ENCODE results near the gene TRHDE.

TRHDE gene

DNA sequence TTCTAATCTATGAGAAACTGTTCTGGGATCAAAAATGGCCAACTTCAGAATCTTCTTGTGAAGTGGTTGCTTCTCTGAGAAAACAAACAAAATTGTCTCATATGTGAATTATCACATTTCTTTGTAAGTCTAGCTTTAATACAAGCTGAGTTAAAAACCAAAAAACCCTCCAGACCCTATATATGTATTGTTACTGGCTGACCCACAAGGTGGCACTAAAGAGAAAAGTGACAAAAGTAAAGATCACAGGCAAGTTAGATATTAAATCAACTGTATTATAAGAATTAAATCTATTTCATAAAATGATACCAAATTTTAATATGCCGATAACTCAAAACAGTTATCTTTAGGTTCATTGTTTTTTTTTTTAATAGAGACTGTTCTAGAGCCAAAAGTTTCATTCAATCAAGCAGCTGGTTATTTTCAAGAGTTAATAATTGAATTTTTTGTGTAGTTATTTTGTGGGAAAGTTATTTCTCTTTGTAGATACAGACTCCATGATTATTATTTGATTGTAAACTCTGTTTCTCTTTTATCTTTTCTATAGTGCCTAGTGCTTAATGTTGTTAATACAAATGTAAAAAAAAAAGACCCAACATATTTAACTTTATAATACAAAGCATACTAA, 7.5 kb upstream of the TRHDE start:
- DNase-seq (ENCODE audit: low read depth), result peak; percentile 77
- Histone ChIP-seq H3K4me1 (ENCODE audit: control insufficient read depth, insufficient read depth, low read length) (no peaks in the 10 kb centered on the region), H3K9me3 (ENCODE audit: control insufficient read depth, low read length) (no peaks in the 10 kb centered on the region)

DNA sequence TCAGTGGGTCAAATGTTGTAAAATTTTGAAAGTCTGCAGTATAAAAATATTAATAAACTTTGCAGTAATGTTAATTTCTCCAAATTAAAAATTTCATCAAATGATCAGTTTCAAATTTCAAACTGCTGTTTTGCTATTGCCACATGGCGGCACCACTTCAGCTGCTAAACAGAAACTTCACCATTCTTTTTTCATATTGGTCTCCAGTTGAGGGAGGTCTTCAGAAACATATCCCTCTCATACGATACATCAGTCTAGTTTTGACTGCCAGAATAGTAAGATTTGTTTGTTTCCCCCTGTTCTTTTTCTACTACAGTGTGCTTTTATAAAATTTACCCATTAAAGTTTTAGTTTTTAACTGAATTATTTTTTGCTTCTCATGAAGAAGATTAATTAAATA, 4.2 kb upstream of the TRHDE start:
- peaks cover 3% of the 10 kb centered on the region for H3K27me3 ChIP-seq (replicated peaks; ENCODE audit: control insufficient read depth, insufficient read depth, low read length)
- H3K9me3 ChIP-seq (ENCODE audit: control insufficient read depth, low read length), result no peaks in the 10 kb centered on the region
- H3K36me3 ChIP-seq (ENCODE audit: control insufficient read depth, insufficient read depth, low read length, severe bottlenecking), result peaks cover 4% of the 10 kb centered on the region
- no peak overlapping the region for H3K4me3 ChIP-seq (ENCODE audit: low read length)
- no peaks in the 10 kb centered on the region for H3K4me1 ChIP-seq (ENCODE audit: control insufficient read depth, insufficient read depth, low read length)
- H3K9ac ChIP-seq (ENCODE audit: low read length), result no peak overlapping the region
- DNase-seq (ENCODE audit: low read depth), result peak; percentile 44

More for the DNA sequence above, 7.5 kb upstream of the TRHDE start:
- no peak overlapping the region for H3K9ac ChIP-seq (ENCODE audit: low read length)
- no peak overlapping the region for H3K4me3 ChIP-seq (ENCODE audit: low read length)
- H3K36me3 ChIP-seq (ENCODE audit: control insufficient read depth, insufficient read depth, low read length, severe bottlenecking), result peaks cover 13% of the 10 kb centered on the region
- H3K27me3 ChIP-seq (replicated peaks; ENCODE audit: control insufficient read depth, insufficient read depth, low read length), result no peaks in the 10 kb centered on the region

DNA sequence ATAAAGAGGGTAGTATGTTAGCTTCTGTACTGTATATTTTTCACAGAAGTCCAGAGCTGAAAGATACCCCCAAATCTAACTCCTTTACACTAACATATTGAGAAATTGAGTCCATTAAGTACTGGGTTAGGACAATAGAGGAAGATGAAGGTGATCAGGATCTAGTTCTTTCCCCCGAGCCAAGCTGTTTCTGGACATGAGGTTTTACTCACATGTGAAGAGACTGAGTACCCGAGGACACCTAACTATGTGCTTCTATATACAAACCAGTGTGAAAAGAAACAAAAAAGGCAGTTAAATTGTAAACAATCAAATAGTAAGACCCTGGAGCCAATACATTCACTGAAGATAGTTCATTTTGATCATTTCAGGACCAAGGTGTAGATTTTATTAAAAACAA, 3.8 kb upstream of the TRHDE start:
- H3K9me3 ChIP-seq (ENCODE audit: control insufficient read depth, low read length), result no peaks in the 10 kb centered on the region
- H3K27me3 ChIP-seq (replicated peaks; ENCODE audit: control insufficient read depth, insufficient read depth, low read length), result peaks cover 5% of the 10 kb centered on the region
- peaks cover 3% of the 10 kb centered on the region for H3K36me3 ChIP-seq (ENCODE audit: control insufficient read depth, insufficient read depth, low read length, severe bottlenecking)
- H3K4me3 ChIP-seq (ENCODE audit: low read length), result no peak overlapping the region
- no peak overlapping the region for H3K9ac ChIP-seq (ENCODE audit: low read length)
- no peak for DNase-seq (ENCODE audit: low read depth)
- H3K4me1 ChIP-seq (ENCODE audit: control insufficient read depth, insufficient read depth, low read length), result no peaks in the 10 kb centered on the region

DNA sequence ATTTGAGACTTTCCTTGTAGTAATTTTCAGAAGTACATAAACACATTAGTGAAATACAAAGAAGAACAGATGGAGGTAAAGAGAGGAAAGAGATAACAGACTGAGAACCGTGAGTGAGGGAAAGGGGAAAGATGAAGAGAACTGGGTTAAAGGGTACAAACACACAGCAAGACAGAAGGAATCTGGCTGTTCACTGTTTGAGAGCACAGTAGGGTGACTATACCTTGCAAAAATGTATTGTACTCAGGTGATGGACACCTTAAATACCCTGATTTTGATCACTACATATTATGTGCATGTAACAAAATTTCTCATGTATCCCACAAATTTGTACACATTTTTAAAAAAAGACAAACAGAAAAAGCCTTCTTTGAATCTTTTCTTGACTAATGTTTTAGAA, 2.7 kb upstream of the TRHDE start:
- Histone ChIP-seq H3K9me3 (ENCODE audit: control insufficient read depth, low read length) (no peaks in the 10 kb centered on the region), H3K36me3 (ENCODE audit: control insufficient read depth, insufficient read depth, low read length, severe bottlenecking) (no peaks in the 10 kb centered on the region), H3K27me3 (replicated peaks; ENCODE audit: control insufficient read depth, insufficient read depth, low read length) (peaks cover 16% of the 10 kb centered on the region), H3K4me1 (ENCODE audit: control insufficient read depth, insufficient read depth, low read length) (peaks cover 6% of the 10 kb centered on the region), H3K9ac (ENCODE audit: low read length) (peak overlapping the region; percentile 88), H3K4me3 (ENCODE audit: low read length) (peak overlapping the region; percentile 93)
- DNase-seq (ENCODE audit: low read depth), result no peak

DNA sequence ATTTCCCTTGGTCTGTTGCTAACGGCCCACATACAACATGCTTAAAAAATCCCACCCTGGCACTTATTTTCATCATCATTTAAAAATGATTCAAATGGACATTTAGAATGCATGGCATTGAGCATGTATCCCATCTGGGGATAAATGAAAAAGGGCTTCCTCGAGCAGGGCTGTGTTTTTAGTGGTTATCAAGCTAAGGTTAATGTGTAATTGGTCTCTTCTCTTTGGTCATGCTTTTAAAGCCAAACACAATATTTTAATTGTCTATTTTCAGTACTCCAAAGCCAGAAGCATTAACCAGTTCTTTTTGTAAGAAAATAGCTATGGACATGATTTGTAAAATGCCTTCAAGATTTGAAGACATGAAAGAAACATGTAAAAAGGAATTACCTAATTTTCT, 1.9 kb upstream of the TRHDE start:
- H3K36me3 ChIP-seq (ENCODE audit: control insufficient read depth, insufficient read depth, low read length, severe bottlenecking), result no peaks in the 10 kb centered on the region
- H3K9me3 ChIP-seq (ENCODE audit: control insufficient read depth, low read length), result no peaks in the 10 kb centered on the region
- H3K27me3 ChIP-seq (replicated peaks; ENCODE audit: control insufficient read depth, insufficient read depth, low read length), result peaks cover 17% of the 10 kb centered on the region
- H3K4me3 ChIP-seq (ENCODE audit: low read length), result peak overlapping the region; percentile 93
- H3K9ac ChIP-seq (ENCODE audit: low read length), result peak overlapping the region; percentile 88
- DNase-seq (ENCODE audit: low read depth), result peak; percentile 37
- peaks cover 11% of the 10 kb centered on the region for H3K4me1 ChIP-seq (ENCODE audit: control insufficient read depth, insufficient read depth, low read length)

DNA sequence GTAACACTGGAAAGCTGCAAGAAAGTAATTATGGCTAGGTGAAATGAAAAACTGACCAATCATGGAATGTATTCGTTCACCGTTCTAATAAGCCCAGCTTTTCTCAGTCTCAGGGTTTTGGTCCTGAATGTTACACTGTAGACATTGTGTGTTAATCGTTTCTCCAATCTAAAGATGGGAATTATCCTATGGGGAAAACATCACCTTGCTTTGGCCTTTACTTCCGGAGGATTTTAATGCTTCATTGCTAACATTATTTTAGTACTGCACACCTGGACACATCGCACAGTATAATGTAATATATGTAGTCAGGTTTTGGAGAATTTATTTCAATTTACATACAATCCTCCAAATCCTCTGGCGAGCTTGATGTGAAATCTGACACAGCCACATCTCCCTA, 1.2 kb upstream of the TRHDE start:
- H3K9me3 ChIP-seq (ENCODE audit: control insufficient read depth, low read length), result no peaks in the 10 kb centered on the region
- peaks cover 17% of the 10 kb centered on the region for H3K27me3 ChIP-seq (replicated peaks; ENCODE audit: control insufficient read depth, insufficient read depth, low read length)
- peak overlapping the region; percentile 93 for H3K4me3 ChIP-seq (ENCODE audit: low read length)
- peaks cover 18% of the 10 kb centered on the region for H3K4me1 ChIP-seq (ENCODE audit: control insufficient read depth, insufficient read depth, low read length)
- peak; percentile 11 for DNase-seq (ENCODE audit: low read depth)
- peak overlapping the region; percentile 88 for H3K9ac ChIP-seq (ENCODE audit: low read length)
- no peaks in the 10 kb centered on the region for H3K36me3 ChIP-seq (ENCODE audit: control insufficient read depth, insufficient read depth, low read length, severe bottlenecking)

DNA sequence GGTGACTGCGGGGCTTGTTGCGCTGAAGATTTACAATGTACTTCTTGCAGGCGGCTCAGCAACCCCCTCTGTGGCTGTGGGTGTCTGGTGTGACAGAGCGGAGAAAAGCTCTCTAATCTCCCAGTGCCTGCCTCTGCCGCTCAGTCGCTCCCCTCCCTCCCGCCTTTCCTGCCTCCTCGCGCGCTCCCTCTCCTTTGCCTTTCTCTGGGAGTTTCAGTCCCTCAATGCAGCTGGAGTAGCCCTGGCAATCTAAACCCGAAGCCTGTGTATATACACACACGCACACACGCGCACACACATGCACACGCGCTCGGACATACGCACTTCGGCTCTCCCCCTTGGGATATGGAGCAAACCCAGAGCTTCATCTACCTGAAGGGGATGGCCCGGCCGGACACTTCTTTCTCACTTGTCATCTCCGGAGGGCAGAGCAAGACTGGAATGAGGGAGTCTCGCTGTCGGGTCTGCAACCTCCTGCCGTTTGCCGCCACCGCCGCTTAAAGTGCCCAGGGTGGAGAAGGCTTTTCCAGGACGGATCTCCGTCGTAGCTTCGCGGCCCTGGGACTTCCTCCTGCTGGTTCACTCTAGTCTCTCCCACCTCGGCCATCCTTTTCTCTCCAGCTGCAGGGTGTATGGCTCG, 599 bp upstream of the TRHDE start:
- H3K4me1 ChIP-seq (ENCODE audit: control insufficient read depth, insufficient read depth, low read length), result peaks cover 24% of the 10 kb centered on the region
- no peaks in the 10 kb centered on the region for H3K36me3 ChIP-seq (ENCODE audit: control insufficient read depth, insufficient read depth, low read length, severe bottlenecking)
- peaks cover 17% of the 10 kb centered on the region for H3K27me3 ChIP-seq (replicated peaks; ENCODE audit: control insufficient read depth, insufficient read depth, low read length)
- peak overlapping the region; percentile 88 for H3K9ac ChIP-seq (ENCODE audit: low read length)
- H3K9me3 ChIP-seq (ENCODE audit: control insufficient read depth, low read length), result no peaks in the 10 kb centered on the region
- DNase-seq (ENCODE audit: low read depth), result peak; percentile 77
- peak overlapping the region; percentile 93 for H3K4me3 ChIP-seq (ENCODE audit: low read length)

DNA sequence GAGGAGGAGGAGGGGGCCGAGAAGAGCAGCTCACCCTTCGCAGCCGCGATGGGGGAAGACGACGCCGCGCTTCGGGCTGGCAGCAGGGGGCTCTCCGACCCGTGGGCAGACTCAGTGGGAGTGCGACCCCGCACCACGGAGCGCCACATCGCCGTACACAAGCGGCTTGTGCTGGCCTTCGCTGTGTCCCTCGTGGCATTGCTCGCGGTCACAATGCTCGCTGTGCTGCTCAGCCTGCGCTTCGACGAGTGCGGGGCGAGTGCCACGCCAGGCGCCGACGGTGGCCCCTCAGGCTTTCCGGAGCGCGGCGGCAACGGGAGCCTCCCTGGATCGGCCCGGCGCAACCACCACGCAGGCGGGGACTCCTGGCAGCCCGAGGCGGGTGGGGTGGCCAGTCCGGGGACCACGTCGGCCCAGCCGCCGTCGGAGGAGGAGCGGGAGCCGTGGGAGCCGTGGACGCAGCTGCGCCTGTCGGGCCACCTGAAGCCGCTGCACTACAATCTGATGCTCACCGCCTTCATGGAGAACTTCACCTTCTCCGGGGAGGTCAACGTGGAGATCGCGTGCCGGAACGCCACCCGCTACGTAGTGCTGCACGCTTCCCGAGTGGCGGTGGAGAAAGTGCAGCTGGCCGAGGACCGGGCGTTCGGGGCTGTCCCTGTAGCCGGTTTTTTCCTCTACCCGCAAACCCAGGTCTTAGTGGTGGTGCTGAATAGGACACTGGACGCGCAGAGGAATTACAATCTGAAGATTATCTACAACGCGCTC, 745 bp downstream of the TRHDE start:
- Histone ChIP-seq H3K4me1 (ENCODE audit: control insufficient read depth, insufficient read depth, low read length) (peaks cover 31% of the 10 kb centered on the region), H3K27me3 (replicated peaks; ENCODE audit: control insufficient read depth, insufficient read depth, low read length) (peaks cover 17% of the 10 kb centered on the region), H3K36me3 (ENCODE audit: control insufficient read depth, insufficient read depth, low read length, severe bottlenecking) (no peaks in the 10 kb centered on the region), H3K4me3 (ENCODE audit: low read length) (peak overlapping the region; percentile 93), H3K9ac (ENCODE audit: low read length) (peak overlapping the region; percentile 88), H3K9me3 (ENCODE audit: control insufficient read depth, low read length) (no peaks in the 10 kb centered on the region)
- DNase-seq (ENCODE audit: low read depth), result peak; percentile 66

DNA sequence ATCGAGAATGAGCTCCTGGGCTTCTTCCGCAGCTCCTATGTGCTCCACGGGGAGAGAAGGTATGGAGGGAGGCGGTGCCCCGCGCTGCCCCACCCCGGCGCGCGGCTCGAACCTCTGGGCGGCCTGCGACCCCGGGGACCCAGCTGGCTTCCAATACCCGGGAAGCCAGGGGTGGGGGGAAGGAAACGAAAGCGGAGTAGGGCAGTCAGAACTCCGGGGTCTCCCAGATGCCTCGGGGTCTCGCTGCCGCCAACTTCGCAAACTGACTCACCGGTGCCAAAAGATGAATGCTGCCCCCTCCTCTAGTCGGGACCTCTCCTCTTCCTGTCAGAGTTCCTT, 1.3 kb downstream of the TRHDE start:
- H3K27me3 ChIP-seq (replicated peaks; ENCODE audit: control insufficient read depth, insufficient read depth, low read length), result peaks cover 17% of the 10 kb centered on the region

DNA sequence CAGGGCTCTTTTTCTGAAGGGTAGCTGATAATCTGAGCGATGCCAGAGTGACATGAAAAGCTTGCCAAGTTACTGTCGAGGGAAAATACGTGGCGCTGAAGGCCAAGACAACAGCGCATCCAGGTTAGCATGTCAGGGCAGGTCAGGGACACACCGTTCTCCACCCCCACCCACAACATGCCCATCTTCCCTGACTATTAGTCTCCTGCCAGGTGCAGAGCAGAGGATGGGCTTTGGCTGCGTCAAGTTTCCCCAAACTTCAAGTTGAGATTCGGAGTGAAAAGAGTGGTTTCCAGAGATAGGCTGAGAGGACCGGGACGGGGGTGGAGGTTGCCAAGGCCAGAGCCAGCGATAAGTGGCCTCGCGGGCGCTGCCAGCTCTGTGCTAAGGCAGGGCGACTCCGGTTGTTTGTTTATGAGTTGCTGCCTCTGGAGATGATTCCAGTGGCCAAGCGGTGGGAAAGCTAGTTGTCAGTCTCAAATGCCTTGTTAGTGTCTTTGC, 1.7 kb downstream of the TRHDE start:
- no peaks in the 10 kb centered on the region for H3K36me3 ChIP-seq (ENCODE audit: control insufficient read depth, insufficient read depth, low read length, severe bottlenecking)
- DNase-seq (ENCODE audit: low read depth), result no peak
- H3K4me3 ChIP-seq (ENCODE audit: low read length), result peak overlapping the region; percentile 93
- H3K27me3 ChIP-seq (replicated peaks; ENCODE audit: control insufficient read depth, insufficient read depth, low read length), result peaks cover 17% of the 10 kb centered on the region
- peak overlapping the region; percentile 88 for H3K9ac ChIP-seq (ENCODE audit: low read length)
- H3K9me3 ChIP-seq (ENCODE audit: control insufficient read depth, low read length), result no peaks in the 10 kb centered on the region
- peaks cover 31% of the 10 kb centered on the region for H3K4me1 ChIP-seq (ENCODE audit: control insufficient read depth, insufficient read depth, low read length)

More for the DNA sequence above, 1.3 kb downstream of the TRHDE start:
- Histone ChIP-seq H3K36me3 (ENCODE audit: control insufficient read depth, insufficient read depth, low read length, severe bottlenecking) (no peaks in the 10 kb centered on the region), H3K9me3 (ENCODE audit: control insufficient read depth, low read length) (no peaks in the 10 kb centered on the region), H3K9ac (ENCODE audit: low read length) (peak overlapping the region; percentile 88), H3K4me3 (ENCODE audit: low read length) (peak overlapping the region; percentile 93), H3K4me1 (ENCODE audit: control insufficient read depth, insufficient read depth, low read length) (peaks cover 31% of the 10 kb centered on the region)
- DNase-seq (ENCODE audit: low read depth), result no peak

DNA sequence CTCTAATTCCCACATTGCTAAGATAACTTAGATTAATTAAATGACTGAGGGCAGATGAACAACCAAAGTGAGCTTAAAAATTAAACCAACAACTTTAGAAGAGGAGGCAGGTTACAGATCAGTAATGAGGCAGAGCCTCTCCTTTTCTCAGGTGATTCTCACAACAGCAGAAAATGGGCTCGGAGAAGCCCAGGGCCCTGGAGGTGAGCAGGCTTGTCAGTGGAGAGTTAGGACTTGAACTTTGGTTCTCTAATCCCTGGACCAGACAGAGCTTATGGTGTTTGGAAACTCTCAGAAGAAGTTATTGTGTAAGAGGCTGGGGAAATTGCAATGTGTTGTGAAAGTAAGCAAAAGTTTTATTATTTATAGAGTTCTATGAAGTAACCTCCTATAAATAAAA, 2.8 kb downstream of the TRHDE start:
- peak; percentile 95 for DNase-seq (ENCODE audit: low read depth)
- Histone ChIP-seq H3K36me3 (ENCODE audit: control insufficient read depth, insufficient read depth, low read length, severe bottlenecking) (no peaks in the 10 kb centered on the region), H3K9ac (ENCODE audit: low read length) (peak overlapping the region; percentile 88), H3K9me3 (ENCODE audit: control insufficient read depth, low read length) (no peaks in the 10 kb centered on the region), H3K27me3 (replicated peaks; ENCODE audit: control insufficient read depth, insufficient read depth, low read length) (peaks cover 17% of the 10 kb centered on the region), H3K4me1 (ENCODE audit: control insufficient read depth, insufficient read depth, low read length) (peaks cover 31% of the 10 kb centered on the region), H3K4me3 (ENCODE audit: low read length) (peak overlapping the region; percentile 93)
